ENCODE measurements around the gene ITGB8. TPM values are rescaled to one million over a fixed set of nuclear protein-coding genes. Genes with fewer than 3 reads are reported as not detected.
"Not testable (repeated sequence)": the region's sequence is repeated elsewhere in the genome, so short reads cannot be mapped to it uniquely, and the experiment has no call there.

Gene ITGB8
- total and polyA plus RNA-seq, 2 experiments from 2014 or later: 3.3 to 9.9 TPM

GRCh38 chr7:20299647-20300312 is 30.9 kb upstream of the ITGB8 start:
- Histone ChIP-seq H3F3A (ENCODE audit: insufficient read depth) (peaks cover 13% of the 10 kb centered on the region; the same call in 1 of the 2 replicates), H4K20me1 (ENCODE audit: insufficient read depth) (no peaks in the 10 kb centered on the region), H3K79me2 (ENCODE audit: insufficient read depth) (no peaks in the 10 kb centered on the region), H2AFZ (peak overlapping the region; percentile 84), H3K4me2 (ENCODE audit: unreplicated experiment) (peak overlapping the region; percentile 69), H3K4me3 (peak overlapping the region; percentile 29; the same call in 1 of the 2 replicates), H3K4me1 (ENCODE audit: insufficient read depth) (peaks cover 16% of the 10 kb centered on the region), H3K27me3 (replicated peaks; ENCODE audit: insufficient read depth) (no peaks in the 10 kb centered on the region), H3K9me3 (ENCODE audit: low read depth) (no peaks in the 10 kb centered on the region), H3K36me3 (ENCODE audit: low read depth) (no peaks in the 10 kb centered on the region), H3K9me2 (ENCODE audit: insufficient read depth) (no peaks in the 10 kb centered on the region), H3K27ac (peak overlapping the region; percentile 20), H3K9ac (0 out of 2 replicates have a peak overlapping the region, but pooled peaks have one; percentile 16)
- TF ChIP-seq EZH2 (IDR thresholded peaks at IDR 0.05; ENCODE audit: insufficient read depth, poor library complexity, severe bottlenecking): no peak
- TF ChIP-seq EZH2phosphoT487 (IDR thresholded peaks at IDR 0.05; ENCODE audit: insufficient read depth, low read depth): no peak
- in situ Hi-C loops (cut with MboI): no loop called here
- WGBS, 2 experiments (ENCODE audit: low coverage in 1 of 2, low lambda C conversion rate in 2 of 2, missing lambda C conversion rate in 2 of 2): 78 to 80% methylated on average over 6 of the region's 6 CpGs
- DNase-seq: peak; percentile 46

DNA sequence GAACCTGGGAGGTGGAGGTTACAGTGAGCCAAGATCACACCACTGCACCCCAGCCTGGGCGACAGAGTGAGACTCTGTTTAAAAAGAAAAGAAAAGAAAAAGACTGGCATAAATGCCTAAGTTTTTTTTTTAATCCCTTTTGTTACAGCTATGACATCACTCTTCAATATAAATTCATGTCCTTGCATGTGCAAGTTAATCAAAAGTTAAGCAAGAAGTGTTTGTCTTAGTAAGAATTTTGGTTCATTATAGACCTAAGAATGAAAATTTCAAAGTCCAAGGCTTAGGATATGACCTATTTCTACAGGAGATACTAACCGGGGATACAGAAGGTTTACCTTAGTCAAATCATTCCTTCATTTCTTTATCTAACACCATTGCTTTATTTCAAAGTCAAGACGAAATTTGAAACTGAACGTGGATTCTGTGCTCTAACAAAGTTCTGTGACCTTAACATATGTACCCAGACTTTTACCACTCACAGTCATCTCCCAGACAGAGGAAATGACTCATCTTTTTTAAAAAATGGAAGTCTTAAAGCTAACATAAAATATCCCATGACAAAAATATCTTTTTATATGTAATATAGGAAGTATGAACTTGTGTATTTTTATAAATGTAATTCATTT is 29.3 kb upstream of the ITGB8 start:
- H3K27me3 ChIP-seq (replicated peaks; ENCODE audit: insufficient read depth): no peaks in the 10 kb centered on the region
- H3K36me3 ChIP-seq (ENCODE audit: low read depth): no peaks in the 10 kb centered on the region
- 73 to 82% methylated on average over 4 of the region's 4 CpGs for WGBS, 2 experiments (ENCODE audit: low coverage in 1 of 2, low lambda C conversion rate in 2 of 2, missing lambda C conversion rate in 2 of 2)
- TF ChIP-seq EZH2 (IDR thresholded peaks at IDR 0.05; ENCODE audit: insufficient read depth, poor library complexity, severe bottlenecking) (no peak), EZH2phosphoT487 (IDR thresholded peaks at IDR 0.05; ENCODE audit: insufficient read depth, low read depth) (no peak)
- peaks cover 16% of the 10 kb centered on the region for H3K4me1 ChIP-seq (ENCODE audit: insufficient read depth)
- in situ Hi-C loops (cut with MboI): no loop called here
- H3K4me3 ChIP-seq: no peak overlapping the region
- no peaks in the 10 kb centered on the region for H4K20me1 ChIP-seq (ENCODE audit: insufficient read depth)
- H3K79me2 ChIP-seq (ENCODE audit: insufficient read depth): no peaks in the 10 kb centered on the region
- no peak overlapping the region for H3K4me2 ChIP-seq (ENCODE audit: unreplicated experiment)
- no peaks in the 10 kb centered on the region for H3K9me2 ChIP-seq (ENCODE audit: insufficient read depth)
- no peaks in the 10 kb centered on the region for H3K9me3 ChIP-seq (ENCODE audit: low read depth)
- H3K9ac ChIP-seq: no peak overlapping the region
- peak overlapping the region; percentile 35; the same call in 1 of the 2 replicates for H2AFZ ChIP-seq
- peak; percentile 53 for DNase-seq
- H3F3A ChIP-seq (ENCODE audit: insufficient read depth): peaks cover 13% of the 10 kb centered on the region; the same call in 1 of the 2 replicates
- no peak overlapping the region for H3K27ac ChIP-seq

GRCh38 chr7:20302300-20302699 is 28.4 kb upstream of the ITGB8 start:
- Histone ChIP-seq H3K4me1 (ENCODE audit: insufficient read depth) (peaks cover 16% of the 10 kb centered on the region), H3F3A (ENCODE audit: insufficient read depth) (peaks cover 13% of the 10 kb centered on the region; the same call in 1 of the 2 replicates)
- in situ Hi-C loops (cut with MboI); DNase-seq; H2AFZ ChIP-seq; H3K9me2 ChIP-seq (ENCODE audit: insufficient read depth); H3K36me3 ChIP-seq (ENCODE audit: low read depth); H3K4me2 ChIP-seq (ENCODE audit: unreplicated experiment); H3K79me2 ChIP-seq (ENCODE audit: insufficient read depth); H4K20me1 ChIP-seq (ENCODE audit: insufficient read depth); H3K27me3 ChIP-seq (replicated peaks; ENCODE audit: insufficient read depth); H3K9me3 ChIP-seq (ENCODE audit: low read depth); H3K27ac ChIP-seq; H3K9ac ChIP-seq; H3K4me3 ChIP-seq: not testable (repeated sequence)
- 93 to 98% methylated on average over 16 of the region's 16 CpGs for WGBS, 2 experiments (ENCODE audit: low coverage in 1 of 2, low lambda C conversion rate in 2 of 2, missing lambda C conversion rate in 2 of 2)

- H3K9me2 ChIP-seq (ENCODE audit: insufficient read depth): no peaks in the 10 kb centered on the region
- H3K9me3 ChIP-seq (ENCODE audit: low read depth): no peaks in the 10 kb centered on the region
- no peaks in the 10 kb centered on the region for H3K79me2 ChIP-seq (ENCODE audit: insufficient read depth)
- no peaks in the 10 kb centered on the region for H4K20me1 ChIP-seq (ENCODE audit: insufficient read depth)
- 59 to 62% methylated on average over 1 of the region's 1 CpG for WGBS, 2 experiments (ENCODE audit: low coverage in 1 of 2, low lambda C conversion rate in 2 of 2, missing lambda C conversion rate in 2 of 2)
- DNase-seq: no peak
- H3K4me2 ChIP-seq (ENCODE audit: unreplicated experiment): no peak overlapping the region
- H3K4me1 ChIP-seq (ENCODE audit: insufficient read depth): peaks cover 16% of the 10 kb centered on the region
- no peak overlapping the region for H3K27ac ChIP-seq
- H3K27me3 ChIP-seq (replicated peaks; ENCODE audit: insufficient read depth): no peaks in the 10 kb centered on the region
- no peak for TF ChIP-seq EZH2phosphoT487 (IDR thresholded peaks at IDR 0.05; ENCODE audit: insufficient read depth, low read depth)
- no peak for TF ChIP-seq EZH2 (IDR thresholded peaks at IDR 0.05; ENCODE audit: insufficient read depth, poor library complexity, severe bottlenecking)
- H3K4me3 ChIP-seq: no peak overlapping the region
- no peak overlapping the region for H2AFZ ChIP-seq
- H3K36me3 ChIP-seq (ENCODE audit: low read depth): no peaks in the 10 kb centered on the region
- in situ Hi-C loops (cut with MboI): no loop called here
- H3F3A ChIP-seq (ENCODE audit: insufficient read depth): peaks cover 13% of the 10 kb centered on the region; the same call in 1 of the 2 replicates
- no peak overlapping the region for H3K9ac ChIP-seq
Observed at GRCh38 chr7:20302891-20303290, 27.8 kb upstream of the ITGB8 start.

Data from GM23248 (cell line).